K562 (cell line): ENCODE results near the gene BCAR1. TPM values are rescaled to one million over a fixed set of nuclear protein-coding genes. Genes with fewer than 3 reads are reported as not detected.
A peak's percentile ranks its signal among the peaks of the same experiment; 100 is the strongest.

Source experiments
- ATAC-seq: fragments of 200-7000 bp; cut with Tn5 transposase; 3 replicates; pipeline ENCODE4 v1.9.1; 2020; ENCODE audit warnings: moderate library complexity
- BruUV-seq: library from RNA; stranded (reverse); fragments of 400-500 nt; replicated peaks from 2 replicates; lab custom pipeline; 2021; lab: Mats Ljungman, UMichigan
- CTCF ChIA-PET: fragments of 300-600 bp; formaldehyde crosslinking; extraction: SDS; loops from one replicate; lab custom pipeline; 2021; ENCODE audit warnings: low intra/inter-chr PET ratio; lab: Yijun Ruan, JAX
- POLR2A ChIA-PET: fragments of 300-600, 350-650 bp; sonication (Branson Sonifier 250); formaldehyde crosslinking; extraction: SDS; loops from one replicate; lab custom pipeline; 2021; ENCODE audit warnings: antibody characterized with exemption, inconsistent platforms; lab: Yijun Ruan, JAX
- DNase-seq, 4 experiments: peaks; one replicate each; pipeline versions ENCODE4 v3.0.0 to v3.0.0-alpha.2; 2011 to 2018; ENCODE audit warnings: low spot score in 3 of 4, mixed read lengths in 3 of 4; ENCODE audit errors: extremely low read depth in 1 of 4
- FAIRE-seq: peaks from 2 replicates; lab custom pipeline; 2011; peaks lifted over from hg19 to GRCh38; lab: Jason Lieb, UNC
- H2AFZ ChIP-seq: 2 replicates; pipeline ENCODE4 v1.6.0; 2011; ENCODE audit warnings: low read depth, low read length, control low read depth, inconsistent platforms
- H3K27ac ChIP-seq: fragments of 200-600 bp; 3 replicates; pipeline ENCODE4 v1.8.0; 2011; ENCODE audit warnings: low read depth, mild to moderate bottlenecking, control low read depth, inconsistent platforms, low read length, moderate library complexity, mixed read lengths; ENCODE audit errors: extremely low read depth
- H3K27me3 ChIP-seq, 2 experiments: fragments of 300-600 bp in 1 of 2; 2 replicates in 1 of 2; 3 replicates in 1 of 2; pipeline versions ENCODE4 v1.6.0 to v1.8.0; 2011; ENCODE audit warnings: inconsistent platforms in 2 of 2, low read length in 2 of 2, mild to moderate bottlenecking in 1 of 2, mixed read lengths in 1 of 2, moderate library complexity in 1 of 2; ENCODE audit not compliant: control insufficient read depth in 2 of 2, insufficient read depth in 2 of 2
- H3K36me3 ChIP-seq: fragments of 300-600 bp; 3 replicates; pipeline ENCODE4 v1.8.0; 2011; ENCODE audit warnings: mild to moderate bottlenecking, low read length, inconsistent platforms; ENCODE audit not compliant: control insufficient read depth, insufficient read depth
- H3K4me1 ChIP-seq, 2 experiments: fragments of 200-600 bp in 1 of 2; replicated peaks in 1 of 2; 2 replicates in 1 of 2; 3 replicates in 1 of 2; pipeline versions ENCODE4 v1.5.1 to v1.8.0; 2011; ENCODE audit warnings: inconsistent platforms in 2 of 2, low read length in 2 of 2, mild to moderate bottlenecking in 1 of 2, mixed read lengths in 1 of 2, moderate library complexity in 1 of 2; ENCODE audit not compliant: control insufficient read depth in 2 of 2, insufficient read depth in 2 of 2
- H3K4me2 ChIP-seq: 2 replicates; pipeline ENCODE4 v1.6.1; 2011; ENCODE audit warnings: low read length, control low read depth, inconsistent platforms, mixed read lengths; ENCODE audit not compliant: insufficient read depth
- H3K4me3 ChIP-seq: fragments of 200-600 bp; sonication (generic), shearing (Covaris generic); 2 replicates; pipeline ENCODE4 v1.5.1; 2016; ENCODE audit warnings: control low read depth, inconsistent platforms
- H3K79me2 ChIP-seq: fragments of 200-600 bp; 3 replicates; pipeline ENCODE4 v1.8.0; 2011; ENCODE audit warnings: low read length, inconsistent platforms; ENCODE audit not compliant: control insufficient read depth, insufficient read depth
- H3K9ac ChIP-seq, 2 experiments: 2 replicates each; pipeline versions ENCODE4 v1.6.0 to v1.6.1; 2011; ENCODE audit warnings: low read depth in 2 of 2, low read length in 2 of 2, control low read depth in 1 of 2, inconsistent platforms in 1 of 2, mild to moderate bottlenecking in 1 of 2, mixed read lengths in 1 of 2; ENCODE audit not compliant: insufficient read depth in 1 of 2
- H3K9me1 ChIP-seq: one replicate; pipeline ENCODE4 v1.6.0; 2011; ENCODE audit warnings: inconsistent platforms, mild to moderate bottlenecking, low read length, moderate library complexity; ENCODE audit not compliant: control insufficient read depth, insufficient read depth
- H3K9me3 ChIP-seq: replicated peaks from 2 replicates; pipeline ENCODE4 v1.5.1; 2011; ENCODE audit warnings: low read depth, low read length, inconsistent platforms; ENCODE audit not compliant: control insufficient read depth, insufficient read depth
- H4K20me1 ChIP-seq: replicated peaks from 2 replicates; pipeline ENCODE4 v1.6.1; 2011; ENCODE audit warnings: low read length, inconsistent platforms, mixed read lengths; ENCODE audit not compliant: control insufficient read depth, insufficient read depth
- FOXP1 ChIP-seq: sonication (generic); formaldehyde crosslinking; IDR thresholded peaks from 2 replicates; pipeline ENCODE4 v1.8.0; 2022; ENCODE audit warnings: mild to moderate bottlenecking, missing genetic modification reagents
- TAF1 ChIP-seq: IDR thresholded peaks from 2 replicates; pipeline ENCODE4 v1.6.1; 2011; ENCODE audit warnings: mild to moderate bottlenecking, low read length, moderate library complexity; ENCODE audit not compliant: insufficient read depth, control insufficient read depth, severe bottlenecking; ENCODE audit errors: extremely low read depth
- TFAP4 ChIP-seq: sonication (generic); formaldehyde crosslinking; IDR thresholded peaks from 2 replicates; pipeline ENCODE4 v1.8.0; 2022; ENCODE audit warnings: missing genetic modification reagents, mild to moderate bottlenecking, moderate library complexity, borderline replicate concordance
- WGBS: fragments of 100-300 bp; shearing (Covaris generic); methylation state at CpG from one replicate; pipeline ENCODE4 v1.1.6; 2016; ENCODE audit warnings: low coverage, mixed read lengths; ENCODE audit not compliant: insufficient coverage; ENCODE audit errors: missing lambda C conversion rate; 5-methylcytosine and 5-hydroxymethylcytosine counted together
- in situ Hi-C: fragments of 300-500 bp; cut with MboI; formaldehyde crosslinking; loops from 4 replicates; pipeline ENCODE4 v1.15.0; 2018; ENCODE audit warnings: inconsistent platforms, mixed read lengths
- intact Hi-C: fragments of 100-400 bp; cut with micrococcal nuclease; formaldehyde crosslinking; loops from 2 replicates; pipeline ENCODE4 v1.14.2; 2022
- polyA plus RNA-seq, 8 experiments: library from polyadenylated mRNA; depleted of rRNA in 4 of 8; stranded (reverse) in 5 of 8; unstranded in 3 of 8; fragments of >200 nt; fragmentation: Nextera tagmentation in 2 of 8; fragmentation: Illumina TruSeq in 1 of 8; extraction: Ambion mirVana in 2 of 8; extraction: Trizol in 1 of 8; gene quantifications; 2 replicates each; pipeline versions ENCODE4 v1.2.1 to v1.2.3, GENCODE V29; 2011 to 2014; ENCODE audit warnings: inconsistent platforms in 1 of 8, missing spikeins in 1 of 8
- total RNA-seq, 7 experiments: library from RNA; depleted of rRNA in 6 of 7; stranded (reverse); fragments of >200 nt in 6 of 7; fragmentation: Illumina TruSeq in 2 of 7; extraction: Trizol in 2 of 7; gene quantifications; 2 replicates each; pipeline versions ENCODE4 v1.2.1 to v1.2.3, GENCODE V29; 2011 to 2021; ENCODE audit warnings: low replicate concordance in 1 of 7
- TF ChIP-seq, protein P1 (sequence below): sonication (generic); formaldehyde crosslinking; IDR thresholded peaks from 2 replicates; pipeline ENCODE4 v1.9.0; 2022; ENCODE audit warnings: mild to moderate bottlenecking, missing genetic modification reagents

Gene BCAR1
- total and polyA plus RNA-seq, 9 of the 15 experiments (the other 6 are each of a cell fraction or from before 2014, with no cell fraction given) = 0.10 to 26.3 (median 3.6) TPM

DNA sequence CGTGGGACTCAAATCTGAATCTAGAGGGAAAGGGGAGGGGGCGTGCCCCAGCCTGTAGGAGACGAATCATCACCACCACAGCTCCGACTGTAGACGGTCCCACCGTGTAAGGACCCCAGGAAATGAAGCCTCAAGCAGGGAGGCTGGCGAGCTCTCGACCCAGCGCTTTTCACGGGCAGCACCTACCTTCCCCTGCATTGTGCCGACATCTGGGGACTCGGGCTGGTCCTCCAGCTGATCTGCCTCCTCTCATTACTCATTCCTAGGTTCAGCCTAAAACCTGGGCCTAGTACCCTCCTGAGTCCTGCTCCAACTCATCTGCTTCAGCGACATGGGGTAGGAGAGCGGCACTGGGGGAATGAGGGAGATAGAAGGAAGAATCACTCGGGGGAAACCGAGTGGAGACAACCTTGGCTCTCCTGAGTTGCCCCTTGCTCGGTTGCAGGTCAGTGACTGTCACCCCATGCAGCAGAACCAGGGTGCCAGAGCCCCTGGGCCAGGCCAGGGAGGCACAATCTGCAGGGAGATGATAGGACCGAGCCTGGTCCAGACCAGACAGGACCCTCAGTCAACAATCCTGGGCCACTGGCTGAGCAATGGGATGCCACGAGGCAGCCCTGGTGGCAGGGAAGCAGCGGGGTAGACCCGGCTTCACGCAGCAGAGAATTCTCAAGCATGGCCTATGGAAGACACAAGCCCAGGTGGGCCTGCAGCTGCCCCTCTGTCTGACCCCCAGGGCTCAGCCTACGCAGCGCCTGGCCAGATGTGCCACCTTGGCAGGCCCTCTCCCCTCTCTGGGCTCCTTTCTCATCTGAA is 833 bp upstream of the BCAR1 start:
- BruUV-seq = no TSS peak
- WGBS = 71% methylated on average over 21 of the region's 24 CpGs
- Histone ChIP-seq H4K20me1 (peaks cover 34% of the 10 kb centered on the region), H3K79me2 (peaks cover 29% of the 10 kb centered on the region), H3K4me2 (peak overlapping the region; percentile 70), H3K9me3 (no peaks in the 10 kb centered on the region), H3K4me3 (no peak overlapping the region), H3K4me1 (peaks cover 12 to 75% of the 10 kb centered on the region in 2 experiments; a peak in 3 of 5 replicates), H3K36me3 (no peaks in the 10 kb centered on the region), H3K9ac (peak overlapping the region in 1 of 2 experiments; percentile 88; a peak in 2 of 4 replicates), H3K27ac (no peak overlapping the region), H3K27me3 (no peaks in the 10 kb centered on the region), H2AFZ (peak overlapping the region; percentile 90), H3K9me1 (peaks cover 6% of the 10 kb centered on the region)
- TF ChIP-seq, protein P1, sequence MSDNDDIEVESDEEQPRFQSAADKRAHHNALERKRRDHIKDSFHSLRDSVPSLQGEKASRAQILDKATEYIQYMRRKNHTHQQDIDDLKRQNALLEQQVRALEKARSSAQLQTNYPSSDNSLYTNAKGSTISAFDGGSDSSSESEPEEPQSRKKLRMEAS (CRISPR knock-in tag) = peak; percentile 41; the same call in 1 of the 2 replicates
- TF ChIP-seq FOXP1 = 0 out of 2 replicates have a peak, but pooled peaks have one; percentile 30
- peak; percentile 21; the same call in 1 of the 2 replicates for TF ChIP-seq TFAP4 (CRISPR knock-in tag)
- TF ChIP-seq TAF1 = no peak
- in situ Hi-C loops = no loop called here
- ATAC-seq (no peak), FAIRE-seq (no peak), DNase-seq (no peak)
- intact Hi-C loops = loop anchor here (5.0 kb wide), 2 partner anchors 70 to 135 kb away; no protein-coding TSS in a partner anchor
- ChIA-PET POLR2A (interaction anchor here (0.7 kb wide), 1 partner anchor 54 kb away, joined by 3 read pairs; no protein-coding TSS in a partner anchor), CTCF (interaction anchor here (1.1 kb wide), 1 partner anchor 265 kb away, joined by 3 read pairs; no protein-coding TSS in a partner anchor)
